Activated CD8-positive, alpha-beta memory T cell treated with anti-CD3 and anti-CD28 coated beads, Interleukin-2, amount 50 U/mL, for 4 hours (primary cell): ENCODE measurements around the gene TAF10.

Experiments used
- DNase-seq: peaks from one replicate; pipeline ENCODE4 v3.0.0-alpha.2; 2020

The TAF10 gene

DNA sequence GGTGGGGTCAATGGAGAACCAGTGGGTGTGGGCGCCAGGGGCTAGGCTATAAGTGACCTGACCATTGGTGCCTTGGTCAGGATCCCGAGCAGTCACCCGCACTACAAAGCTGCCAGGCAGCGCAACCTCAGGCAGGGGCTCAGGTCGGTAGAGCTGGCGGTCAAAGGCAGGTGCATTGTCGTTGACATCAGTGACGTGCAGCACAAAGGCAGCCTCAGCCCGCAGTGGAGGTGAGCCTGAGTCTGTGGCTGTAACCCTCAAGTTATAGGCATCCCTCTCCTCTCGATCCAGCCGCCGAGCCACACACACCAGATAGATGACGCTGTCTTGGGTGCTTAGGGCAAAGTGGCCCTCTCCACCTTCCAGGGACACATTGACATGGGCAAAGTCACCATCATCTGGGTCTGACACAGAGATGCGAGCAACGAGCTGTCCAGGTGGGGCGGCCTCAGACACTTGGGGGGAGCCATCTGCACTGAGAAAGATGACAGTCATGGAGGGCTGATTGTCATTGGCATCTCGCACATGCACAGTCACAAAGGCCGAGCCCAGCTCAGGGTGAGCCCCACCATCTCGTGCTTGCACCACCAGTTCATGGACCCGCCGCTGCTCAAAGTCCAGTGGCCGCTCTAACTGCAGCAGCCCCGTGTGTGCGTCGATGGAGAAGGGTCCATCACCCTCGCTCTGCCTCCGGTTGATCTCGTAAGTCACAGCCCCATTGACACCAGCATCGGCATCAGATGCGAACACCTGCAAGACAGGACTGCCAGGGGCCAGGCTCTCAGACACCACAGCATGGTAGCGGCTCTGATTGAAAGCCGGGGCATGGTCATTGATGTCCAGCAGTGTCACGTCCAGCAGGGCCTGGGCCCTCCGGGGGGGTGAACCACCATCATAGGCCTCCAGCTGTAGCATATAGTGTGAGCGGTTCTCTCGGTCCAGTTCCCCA lies 28.3 kb upstream of the TAF10 start:
- no peak for DNase-seq

DNA sequence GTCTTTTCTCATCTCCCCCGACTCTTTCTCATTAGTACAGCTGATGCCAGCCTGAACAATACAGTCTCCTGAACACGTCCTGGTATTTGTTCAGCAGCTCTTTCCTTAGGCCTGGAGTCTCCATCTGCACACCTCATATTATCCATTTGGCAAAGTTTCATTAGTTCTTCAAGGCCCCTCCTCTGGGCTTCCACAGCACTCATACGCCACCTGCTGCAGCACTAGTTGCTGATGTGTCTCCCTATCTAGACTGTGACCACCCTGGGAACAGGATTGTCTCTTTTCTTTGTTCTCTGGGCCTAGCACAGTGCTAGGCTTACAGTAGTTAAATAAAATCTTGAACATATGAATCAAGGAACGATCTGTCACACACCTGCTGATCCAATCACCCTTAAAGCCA lies 26.4 kb upstream of the TAF10 start:
- no peak for DNase-seq

DNA sequence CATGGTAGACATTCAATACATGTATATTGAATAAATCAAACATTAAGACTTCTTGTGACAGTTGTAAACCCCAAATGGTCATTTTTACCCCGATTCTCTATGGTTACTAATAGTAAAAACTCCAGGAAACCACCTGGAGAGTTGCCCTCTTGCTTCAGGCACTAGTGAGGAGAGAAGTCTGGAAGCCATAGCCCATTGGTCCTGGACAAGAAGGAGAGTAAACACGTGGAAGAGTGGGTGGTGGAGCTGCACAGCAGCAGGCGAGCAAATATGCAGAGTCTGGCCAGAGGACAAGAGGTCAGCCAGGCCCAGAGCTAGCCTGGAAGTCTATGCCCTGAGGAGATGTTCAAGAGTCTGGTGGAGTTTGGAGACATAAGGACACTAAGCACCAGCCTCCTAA lies 25.9 kb upstream of the TAF10 start:
- no peak for DNase-seq

DNA sequence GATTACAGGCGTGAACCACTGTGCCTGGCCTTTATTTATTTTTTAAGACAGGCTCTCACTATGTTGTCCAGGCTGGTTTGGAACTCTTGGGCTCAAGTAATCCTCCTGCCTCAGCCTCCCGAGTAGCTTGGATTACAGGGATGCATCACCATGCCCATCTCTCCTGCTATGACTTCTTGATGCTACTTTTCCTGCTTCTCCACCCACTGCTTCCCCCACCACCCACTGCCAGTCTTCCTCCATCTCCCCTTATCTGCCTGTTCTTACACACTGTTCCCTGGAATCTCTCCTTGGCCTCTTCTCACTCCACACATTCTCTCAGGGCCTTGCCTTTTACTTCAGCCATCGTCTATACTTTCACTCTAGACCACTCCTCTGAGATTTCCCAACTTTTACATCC lies 24.5 kb upstream of the TAF10 start:
- no peak for DNase-seq

DNA sequence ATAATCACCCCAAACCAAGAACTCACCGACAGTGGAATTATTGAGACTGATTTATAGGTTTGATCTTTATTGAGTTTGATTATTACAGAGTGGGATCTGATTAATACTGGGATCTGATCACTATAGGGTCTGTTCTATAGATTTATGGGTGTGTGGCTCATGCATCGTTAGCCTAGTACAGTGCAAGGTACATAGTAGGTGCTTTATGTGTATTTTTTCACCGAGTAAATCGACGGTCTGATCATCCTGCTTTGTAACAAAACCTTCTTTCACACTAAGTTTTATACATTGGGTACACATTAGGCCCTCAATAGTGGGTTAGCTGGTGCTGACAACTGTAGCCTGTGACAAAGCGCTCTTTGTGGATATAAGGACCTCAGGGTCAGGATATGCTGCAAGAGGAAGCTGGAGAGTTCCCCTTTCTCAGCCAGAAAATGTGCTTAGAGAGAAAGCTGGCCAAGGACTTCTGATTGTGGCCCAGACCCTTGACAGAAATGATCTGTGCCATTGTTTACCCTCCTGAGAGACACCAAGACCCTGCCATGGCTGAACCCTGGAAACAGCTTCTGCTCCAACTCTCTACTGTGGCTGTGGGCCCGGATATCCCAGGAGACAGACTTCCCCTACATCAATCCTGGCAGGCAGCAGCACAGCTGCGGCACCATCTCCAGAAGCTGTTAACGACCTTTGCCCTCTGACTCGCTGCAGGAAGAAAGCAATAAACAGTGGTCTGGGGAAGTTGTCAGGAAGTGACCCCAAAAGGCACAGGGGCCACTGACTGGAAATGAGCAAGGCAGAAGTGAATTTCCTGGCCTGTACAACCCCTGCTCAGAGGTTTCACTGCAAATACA lies 23.3 kb upstream of the TAF10 start:
- no peak for DNase-seq

DNA sequence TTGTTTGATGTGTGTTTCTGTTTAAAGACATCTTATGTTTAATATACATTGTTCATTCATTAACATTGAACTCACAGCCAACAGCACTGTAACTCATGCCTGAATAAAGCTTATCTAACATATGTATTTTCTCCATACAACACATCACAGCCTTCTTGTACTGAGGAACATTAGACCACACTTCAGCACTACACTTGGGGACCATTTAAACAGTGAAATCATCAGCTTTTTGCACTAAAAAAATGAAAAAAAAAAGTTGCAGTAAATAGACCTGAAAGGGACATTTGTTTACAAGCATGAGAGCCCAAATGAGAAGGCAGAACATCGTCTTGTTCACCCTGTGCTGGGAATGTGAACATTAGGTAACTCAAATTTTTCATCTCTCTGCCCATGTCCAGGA lies 22.5 kb upstream of the TAF10 start:
- no peak for DNase-seq

DNA sequence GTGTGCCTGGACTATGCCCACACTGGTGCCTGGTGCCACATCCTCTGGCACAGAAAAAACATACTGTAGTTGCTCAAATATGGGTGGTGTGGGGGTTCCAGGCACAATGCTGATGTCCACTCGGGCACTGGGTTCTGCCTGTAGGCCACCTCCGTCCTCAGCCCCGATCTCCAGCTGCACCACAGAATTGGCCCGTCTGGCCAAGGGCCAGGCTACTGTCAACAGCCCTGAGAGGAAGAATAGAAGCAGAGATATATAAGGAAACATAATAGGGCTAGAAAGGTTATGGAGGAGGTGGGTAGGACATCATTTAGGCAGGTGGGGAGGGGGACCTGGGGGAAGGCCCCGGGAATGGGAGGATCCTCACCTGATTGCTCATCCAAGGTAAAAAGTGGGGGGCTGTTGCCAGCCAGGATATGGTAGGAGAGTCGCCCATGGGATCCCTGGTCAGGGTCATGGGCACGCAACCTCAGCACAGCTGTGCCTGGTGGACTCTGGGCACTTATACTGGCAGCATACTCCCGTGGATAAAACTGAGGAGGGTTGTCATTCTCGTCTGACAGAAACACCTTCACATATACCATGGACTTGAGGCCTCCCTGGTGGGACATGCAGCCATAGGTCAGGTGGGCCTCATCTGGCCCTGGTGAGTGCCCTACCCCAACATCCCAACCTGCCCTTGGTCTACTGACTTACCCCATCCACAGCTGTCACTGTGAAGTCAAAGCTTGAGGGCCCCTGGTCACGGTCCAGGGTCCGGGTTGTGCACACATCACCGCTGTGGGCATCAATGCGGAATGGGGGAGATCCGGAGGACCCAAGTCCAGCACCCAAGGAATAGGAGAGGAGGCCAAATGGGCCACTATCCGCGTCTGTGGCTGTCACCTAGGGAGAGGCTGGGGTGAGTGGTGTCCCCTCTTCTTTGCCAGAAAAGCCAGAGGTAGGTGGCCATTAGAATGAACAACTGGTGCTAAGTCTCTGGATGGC lies 21.7 kb upstream of the TAF10 start:
- DNase-seq: no peak

DNA sequence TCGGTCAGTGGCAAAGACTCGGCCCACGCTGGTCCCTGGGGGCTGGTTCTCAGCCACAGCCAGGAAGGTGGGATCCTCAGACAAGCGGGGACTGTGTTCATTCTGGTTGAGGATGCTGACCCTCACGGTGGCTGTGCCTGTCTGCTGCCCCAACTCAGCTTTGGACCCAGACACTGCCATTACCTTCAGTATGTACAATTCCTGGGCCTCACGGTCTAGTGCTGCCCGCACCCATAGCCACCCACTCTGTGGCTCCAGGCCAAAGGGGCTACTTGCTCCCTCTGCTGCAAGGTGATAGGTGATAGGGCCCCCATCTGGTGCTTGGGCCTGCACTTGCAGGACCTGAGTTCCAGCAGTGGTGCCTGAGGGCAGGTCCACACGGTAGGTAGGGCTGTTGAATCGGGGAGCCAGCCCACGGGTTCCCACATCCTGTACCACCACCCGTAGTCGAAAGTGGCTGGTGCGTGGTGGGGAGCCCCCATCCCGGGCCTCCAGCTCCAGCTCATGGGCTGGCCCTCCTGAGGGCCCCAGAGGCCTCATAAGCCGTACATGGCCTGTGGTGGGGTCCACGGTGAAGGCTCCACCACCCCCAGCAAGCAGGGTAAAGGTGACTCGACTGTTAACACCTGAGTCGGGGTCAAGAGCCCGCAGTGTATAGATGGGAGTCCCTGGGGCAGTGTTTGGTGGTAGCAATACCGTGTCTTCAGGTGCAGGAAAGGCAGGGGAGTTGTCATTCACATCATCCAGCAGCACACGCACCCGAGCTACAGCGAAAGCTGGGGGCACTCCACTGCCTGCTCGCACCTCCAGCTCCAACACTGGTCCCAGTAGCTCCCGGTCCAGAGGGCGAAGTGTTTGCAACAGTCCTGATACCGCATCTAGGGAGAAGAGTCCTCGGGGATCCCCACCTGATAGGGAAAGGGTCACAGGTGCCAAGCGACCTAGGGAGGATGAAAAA lies 20.4 kb upstream of the TAF10 start:
- no peak for DNase-seq

DNA sequence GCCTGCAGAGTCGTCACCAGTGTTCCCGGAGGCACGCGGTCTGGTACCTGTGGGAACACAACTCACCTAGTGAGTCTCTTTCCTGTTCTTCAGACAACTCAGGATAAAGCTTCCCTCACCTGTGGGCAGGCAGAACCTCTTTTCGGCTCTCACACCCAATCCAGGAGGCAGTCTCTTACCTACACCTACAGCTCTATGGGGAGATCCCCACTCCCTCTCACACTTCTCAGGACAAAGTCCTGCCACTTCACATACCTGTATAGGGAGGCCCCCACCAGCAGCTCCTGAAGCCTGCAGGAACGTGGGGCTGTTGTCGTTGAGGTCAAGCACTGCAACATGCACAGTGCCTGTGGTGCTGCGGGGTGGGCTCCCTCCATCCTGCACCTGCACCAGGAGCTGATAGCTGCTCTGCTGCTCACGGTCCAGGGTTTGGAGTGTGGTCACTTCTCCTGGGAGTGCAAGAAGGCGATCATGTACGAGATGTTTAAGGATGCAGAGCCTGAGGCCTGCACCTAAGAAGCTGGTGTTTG lies 19.4 kb upstream of the TAF10 start:
- no peak for DNase-seq

DNA sequence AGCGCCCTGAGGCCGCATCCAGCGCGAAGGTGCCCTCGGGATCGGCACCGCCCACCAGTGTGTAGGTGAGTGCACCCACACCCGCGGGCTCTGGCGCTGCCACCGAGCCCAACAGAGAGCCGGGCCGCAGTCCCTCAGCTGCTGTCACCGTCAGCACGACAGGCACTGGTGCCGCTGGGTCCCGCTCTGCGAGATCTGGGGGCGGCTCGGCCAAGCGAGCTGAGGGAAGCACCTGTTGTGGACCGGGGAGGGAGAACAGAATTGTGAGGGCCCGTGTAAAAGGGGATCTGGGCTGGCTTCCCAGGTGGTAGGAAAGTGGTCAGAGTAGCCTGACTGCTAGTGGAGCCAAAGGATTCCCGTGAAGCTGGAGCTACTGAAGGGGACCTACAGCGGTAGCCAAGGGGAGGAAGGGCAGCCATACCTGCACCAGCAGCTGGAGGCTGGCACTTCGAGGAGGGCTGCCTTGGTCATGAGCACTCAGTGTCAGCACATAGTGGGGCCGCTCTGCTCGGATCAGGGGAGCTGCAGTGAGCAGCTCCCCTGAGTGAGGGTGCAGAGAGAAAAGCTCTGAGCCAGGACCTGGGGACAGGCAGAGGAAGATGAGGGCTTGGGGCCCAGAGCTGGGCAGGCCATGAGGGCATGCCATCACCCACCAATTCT lies 18.7 kb upstream of the TAF10 start:
- no peak for DNase-seq

DNA sequence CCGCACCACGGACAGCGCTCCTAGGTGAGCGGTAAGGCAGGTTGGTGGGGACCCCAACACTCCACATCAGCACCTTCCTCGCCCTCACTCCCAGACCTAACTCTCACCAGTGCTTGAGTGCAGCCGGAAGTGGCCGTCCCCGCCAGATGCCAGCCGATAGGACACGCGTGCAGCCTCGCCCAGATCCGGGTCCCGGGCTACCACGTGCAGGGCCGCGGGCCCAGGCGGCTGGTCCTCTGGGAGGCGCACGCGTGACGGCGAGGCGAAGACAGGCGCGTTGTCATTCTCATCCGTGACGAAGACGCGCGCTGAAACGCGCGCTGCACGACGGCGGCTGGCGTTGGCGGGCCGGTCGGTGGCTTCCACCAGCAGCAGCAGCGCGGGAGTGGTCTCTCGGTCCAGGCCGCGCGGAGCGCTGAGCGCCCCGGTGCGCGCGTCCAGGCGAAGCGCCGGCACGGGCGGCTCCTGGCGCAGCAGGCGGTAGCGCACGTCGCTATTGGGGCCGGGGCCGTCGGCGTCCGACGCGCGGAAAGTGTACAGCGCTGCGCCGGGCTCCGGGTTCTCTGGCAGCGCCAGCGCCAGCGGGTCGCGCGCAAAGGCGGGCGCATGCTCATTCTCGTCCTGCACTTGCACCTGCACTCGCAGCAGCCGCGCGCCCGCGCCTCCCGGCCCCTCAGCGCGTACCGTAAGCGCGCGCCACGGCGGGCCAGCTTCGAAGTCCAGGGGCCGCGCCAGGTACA lies 18.0 kb upstream of the TAF10 start:
- DNase-seq: no peak

DNA sequence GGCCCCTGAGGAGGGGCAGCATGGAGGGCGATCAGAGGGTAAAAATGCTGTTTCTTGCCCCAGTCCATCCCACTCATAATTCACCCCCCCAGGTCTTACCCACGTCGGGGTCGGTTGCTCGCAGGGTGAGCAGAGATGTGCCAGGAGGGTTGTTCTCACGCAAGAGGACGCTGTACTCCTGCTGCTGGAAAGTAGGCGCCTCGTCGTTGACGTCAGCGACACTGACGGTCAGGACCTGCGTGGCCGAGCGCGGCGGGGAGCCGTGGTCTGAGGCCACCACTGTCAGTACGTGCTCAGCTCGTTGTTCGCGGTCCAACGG lies 17.5 kb upstream of the TAF10 start:
- no peak for DNase-seq

DNA sequence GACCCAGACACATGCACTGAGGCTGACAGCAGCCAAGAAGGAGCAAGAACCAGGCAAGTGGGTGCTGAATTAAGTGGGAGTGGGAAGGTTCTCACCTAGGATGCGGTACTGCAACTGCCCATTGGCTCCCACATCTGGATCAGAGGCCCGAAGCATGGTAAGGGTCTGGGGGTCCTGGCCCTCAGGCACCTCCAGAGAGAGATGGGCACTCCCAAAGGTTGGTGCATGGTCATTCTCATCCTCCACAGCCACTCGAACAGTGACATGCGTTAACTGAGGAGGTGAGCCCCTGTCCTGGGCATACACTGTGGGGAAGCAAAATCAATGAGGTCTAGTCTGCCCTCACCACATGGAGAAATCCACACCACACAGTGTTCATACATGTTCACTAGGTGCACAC lies 16.5 kb upstream of the TAF10 start:
- no peak for DNase-seq

DNA sequence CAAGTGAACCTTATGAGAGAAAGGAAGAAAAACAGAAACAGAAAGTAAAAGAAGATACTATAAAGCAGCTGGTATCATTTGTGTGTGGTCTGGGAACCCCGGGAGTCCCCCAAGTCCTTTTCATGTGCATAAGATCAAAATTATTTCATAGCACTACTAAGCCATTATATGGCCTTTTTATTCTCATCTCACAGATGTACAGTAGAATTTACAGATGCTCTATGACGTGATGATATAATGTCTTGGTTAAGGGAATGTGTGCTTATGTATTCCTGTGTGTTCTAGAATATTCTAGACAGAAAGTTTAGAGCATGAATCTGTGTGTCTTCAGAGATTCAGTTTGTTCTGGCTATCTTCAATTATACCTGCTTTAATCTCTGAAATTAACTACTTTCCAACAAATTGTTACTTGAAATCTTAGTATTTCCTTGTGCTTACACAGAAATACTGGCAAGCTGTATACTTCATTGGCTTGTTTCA lies 15.8 kb upstream of the TAF10 start:
- DNase-seq: peak; percentile 35

DNA sequence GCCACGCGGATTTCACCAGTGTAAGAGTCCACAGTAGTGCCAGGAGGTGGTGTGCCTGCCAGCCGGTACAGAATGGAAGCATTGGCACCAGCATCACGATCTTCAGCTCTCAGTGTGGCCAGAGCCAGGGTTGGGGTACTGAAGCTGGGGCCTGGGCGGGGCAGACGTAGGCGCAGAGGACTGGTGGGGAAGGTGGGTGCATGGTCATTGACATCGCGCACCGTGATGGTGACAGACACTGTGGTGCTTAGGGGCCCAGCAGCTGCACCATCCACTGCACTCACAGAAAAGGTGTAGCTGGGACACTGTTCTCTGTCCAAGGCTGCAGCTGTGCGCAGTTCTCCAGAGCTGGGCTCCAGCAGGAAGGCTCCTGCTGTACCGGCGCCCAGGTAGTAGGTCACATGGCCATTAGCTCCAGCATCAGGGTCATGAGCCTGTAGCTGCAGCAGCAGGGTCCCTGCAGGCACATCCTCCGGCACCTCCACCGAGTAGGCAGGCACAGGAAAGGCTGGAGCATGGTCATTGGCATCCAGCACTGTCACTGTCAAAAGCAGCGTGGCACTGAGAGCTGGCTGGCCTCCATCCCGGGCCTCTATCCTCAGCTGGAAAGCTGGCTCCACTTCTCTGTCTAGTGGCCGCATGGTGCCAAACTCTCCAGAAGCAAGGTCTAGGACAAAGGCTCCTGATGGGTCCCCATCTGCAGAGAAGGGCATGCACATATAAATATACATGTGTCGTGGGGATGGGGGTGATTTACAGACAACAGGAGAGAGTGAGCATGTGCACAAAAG lies 15.2 kb upstream of the TAF10 start:
- no peak for DNase-seq

DNA sequence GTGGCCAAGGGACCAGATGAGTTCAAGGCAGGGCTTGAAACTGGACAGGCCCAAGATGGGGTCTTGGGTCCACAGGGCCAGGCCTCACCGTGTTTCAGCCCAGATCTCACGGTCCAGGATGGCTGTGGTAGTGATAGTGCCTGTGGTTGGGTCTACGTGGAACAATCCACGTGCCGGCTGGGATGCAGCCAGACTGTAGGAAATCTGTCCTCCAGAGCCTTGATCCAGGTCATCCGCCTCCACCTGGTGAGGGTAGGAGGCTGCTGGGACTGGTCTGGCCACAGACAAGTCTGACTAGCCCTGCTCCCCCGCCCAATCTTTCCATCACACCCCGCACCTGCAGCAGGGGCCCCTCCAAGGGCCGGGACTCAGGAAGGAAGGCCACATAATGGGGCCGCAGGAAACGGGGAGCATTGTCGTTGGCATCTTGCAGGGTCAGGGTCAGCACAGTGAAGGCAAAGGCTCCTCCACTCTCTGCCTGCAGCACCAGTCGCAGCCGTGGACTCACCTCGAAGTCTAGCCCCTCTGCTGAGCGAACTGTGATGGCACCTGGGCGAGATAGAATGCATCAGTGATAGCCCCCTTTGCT lies 13.9 kb upstream of the TAF10 start:
- DNase-seq: no peak

DNA sequence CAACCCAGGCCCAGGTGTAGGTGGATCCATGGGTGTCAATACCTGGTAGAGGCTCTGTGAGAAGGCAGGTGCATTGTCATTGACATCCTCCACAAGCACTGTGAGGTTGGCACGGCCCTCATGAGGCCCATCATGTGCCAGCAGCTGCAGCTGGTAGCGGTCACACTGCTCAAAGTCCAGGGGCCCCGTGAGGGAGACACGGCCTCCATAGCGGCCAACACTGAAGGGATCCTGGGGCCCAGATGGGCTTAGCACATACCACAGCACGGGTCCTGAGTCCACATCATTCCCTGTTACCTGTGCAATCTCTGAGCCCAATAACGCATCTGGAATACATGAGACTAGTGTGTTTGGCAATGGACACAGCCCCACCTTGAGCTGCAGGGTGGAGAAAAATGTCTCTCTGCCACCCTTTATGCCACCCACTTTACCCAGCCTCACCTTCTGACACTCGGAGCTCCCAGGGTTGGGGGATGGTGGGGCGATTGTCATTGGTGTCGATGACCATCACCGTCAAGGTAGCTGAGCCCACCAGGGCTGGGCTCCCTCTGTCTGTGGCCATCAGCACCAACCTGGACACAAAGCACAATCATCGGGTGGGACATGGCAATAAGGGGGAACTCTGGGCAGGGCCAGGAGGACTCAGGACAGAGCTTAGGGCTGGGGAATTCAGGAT lies 13.3 kb upstream of the TAF10 start:
- DNase-seq: no peak
